Lung (tissue), 12 donors: Measurements from ENCODE around the gene GALNT12. TPM values are rescaled to one million over a fixed set of nuclear protein-coding genes. Genes with fewer than 3 reads are reported as not detected.

ENCODE experiments used
- ATAC-seq: fragments of 200-7000 bp; cut with Tn5 transposase; one replicate; pipeline ENCODE4 v1.9.1; 2020; ENCODE audit warnings: moderate number of reproducible peaks; ENCODE audit not compliant: insufficient read depth, low FRiP score
- DNase-seq, 3 donors: peaks; one replicate each; pipeline ENCODE4 v3.0.0-alpha.2; 2013 to 2017
- H3K27ac ChIP-seq, 2 donors: one replicate each; pipeline ENCODE4 v1.5.1; 2013; ENCODE audit warnings: mild to moderate bottlenecking in 2 of 2, moderate library complexity in 2 of 2, control low read depth in 1 of 2, inconsistent platforms in 1 of 2, low read depth in 1 of 2, low read length in 1 of 2
- H3K27me3 ChIP-seq, 3 donors: one replicate each; pipeline ENCODE4 v1.5.1; 2013; ENCODE audit warnings: low read length in 2 of 3; ENCODE audit not compliant: control insufficient read depth in 3 of 3, insufficient read depth in 3 of 3
- H3K36me3 ChIP-seq, 4 donors: one replicate each; pipeline ENCODE4 v1.5.1; 2013; ENCODE audit warnings: low read length in 4 of 4, mild to moderate bottlenecking in 1 of 4, moderate library complexity in 1 of 4; ENCODE audit not compliant: control insufficient read depth in 4 of 4, insufficient read depth in 4 of 4
- H3K4me1 ChIP-seq, 5 donors: one replicate each; pipeline ENCODE4 v1.5.1; 2013; ENCODE audit warnings: low read length in 5 of 5, mild to moderate bottlenecking in 2 of 5, moderate library complexity in 1 of 5; ENCODE audit not compliant: control insufficient read depth in 5 of 5, insufficient read depth in 5 of 5
- H3K4me3 ChIP-seq: one replicate; pipeline ENCODE4 v1.5.1; 2013; ENCODE audit warnings: mild to moderate bottlenecking, control low read depth, moderate library complexity
- H3K9ac ChIP-seq, 2 donors: one replicate each; pipeline ENCODE4 v1.5.1; 2013; ENCODE audit warnings: low read length in 2 of 2, control low read depth in 1 of 2; ENCODE audit not compliant: insufficient read depth in 1 of 2
- H3K9me3 ChIP-seq, 4 donors: one replicate each; pipeline ENCODE4 v1.5.1; 2013; ENCODE audit warnings: low read length in 3 of 4, mild to moderate bottlenecking in 1 of 4, moderate library complexity in 1 of 4; ENCODE audit not compliant: control insufficient read depth in 4 of 4, insufficient read depth in 3 of 4
- WGBS, 2 donors: extraction: QIAGEN DNeasy Blood & Tissue Kit; methylation state at CpG; one replicate each; pipeline ENCODE4 v1.1.7; 2013; 5-methylcytosine and 5-hydroxymethylcytosine counted together
- polyA plus RNA-seq, 2 donors: library from polyadenylated mRNA; stranded (reverse); fragments of 200-250 nt; gene quantifications; one replicate each; pipeline ENCODE4 v1.2.1, GENCODE V29; 2013
- total RNA-seq, 2 donors: library from RNA; depleted of rRNA in 1 of 2; stranded (reverse); fragments of >200 nt in 1 of 2; gene quantifications; one replicate each; pipeline ENCODE4 v1.2.1, GENCODE V29; 2014 to 2021
- TF ChIP-seq, protein P1 (sequence below): IDR thresholded peaks from 2 replicates; pipeline ENCODE4 v1.5.1; 2012; ENCODE audit warnings: mild to moderate bottlenecking; ENCODE audit errors: control extremely low read depth, extremely low read depth
- donor health status: control.
- donor health status: control.
- donor health status: Bipolar disorder and iron deficiency.
- donor health status: healthy.
- donor health status: DM: yes; HTN: yes; CAD: no.

The GALNT12 gene
- total and polyA plus RNA-seq, 4 donors: 7.9 to 35.0 (median 20.1) TPM

DNA sequence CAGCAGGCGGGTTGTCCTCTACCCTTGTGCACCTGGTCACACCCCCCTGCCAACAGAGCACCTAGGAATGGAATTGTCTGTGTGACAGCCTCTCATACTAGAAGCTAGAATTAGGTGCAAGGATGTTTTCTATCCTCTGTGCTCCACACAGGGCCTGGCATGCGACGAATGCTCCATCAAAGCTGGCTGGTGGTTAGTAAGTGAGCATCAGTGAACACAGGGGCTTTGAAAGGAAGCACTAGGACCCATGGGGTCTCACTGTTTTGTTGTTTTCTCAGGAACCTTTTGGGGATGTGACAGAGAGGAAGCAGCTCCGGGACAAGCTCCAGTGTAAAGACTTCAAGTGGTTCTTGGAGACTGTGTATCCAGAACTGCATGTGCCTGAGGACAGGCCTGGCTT, 32.3 kb downstream of the GALNT12 start:
- Histone ChIP-seq H3K27ac (no peak overlapping the region), H3K4me3 (no peak overlapping the region), H3K27me3 (no peaks in the 10 kb centered on the region), H3K36me3 (peaks cover 0 to 4% (median 0%) of the 10 kb centered on the region in 4 donors), H3K9me3 (no peaks in the 10 kb centered on the region), H3K9ac (no peak overlapping the region), H3K4me1 (no peaks in the 10 kb centered on the region)
- ATAC-seq (no peak), DNase-seq (no peak)
- 67 to 84% methylated on average over 4 of the region's 4 CpGs for WGBS, 2 donors
- TF ChIP-seq, protein P1, sequence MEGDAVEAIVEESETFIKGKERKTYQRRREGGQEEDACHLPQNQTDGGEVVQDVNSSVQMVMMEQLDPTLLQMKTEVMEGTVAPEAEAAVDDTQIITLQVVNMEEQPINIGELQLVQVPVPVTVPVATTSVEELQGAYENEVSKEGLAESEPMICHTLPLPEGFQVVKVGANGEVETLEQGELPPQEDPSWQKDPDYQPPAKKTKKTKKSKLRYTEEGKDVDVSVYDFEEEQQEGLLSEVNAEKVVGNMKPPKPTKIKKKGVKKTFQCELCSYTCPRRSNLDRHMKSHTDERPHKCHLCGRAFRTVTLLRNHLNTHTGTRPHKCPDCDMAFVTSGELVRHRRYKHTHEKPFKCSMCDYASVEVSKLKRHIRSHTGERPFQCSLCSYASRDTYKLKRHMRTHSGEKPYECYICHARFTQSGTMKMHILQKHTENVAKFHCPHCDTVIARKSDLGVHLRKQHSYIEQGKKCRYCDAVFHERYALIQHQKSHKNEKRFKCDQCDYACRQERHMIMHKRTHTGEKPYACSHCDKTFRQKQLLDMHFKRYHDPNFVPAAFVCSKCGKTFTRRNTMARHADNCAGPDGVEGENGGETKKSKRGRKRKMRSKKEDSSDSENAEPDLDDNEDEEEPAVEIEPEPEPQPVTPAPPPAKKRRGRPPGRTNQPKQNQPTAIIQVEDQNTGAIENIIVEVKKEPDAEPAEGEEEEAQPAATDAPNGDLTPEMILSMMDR: no peak

DNA sequence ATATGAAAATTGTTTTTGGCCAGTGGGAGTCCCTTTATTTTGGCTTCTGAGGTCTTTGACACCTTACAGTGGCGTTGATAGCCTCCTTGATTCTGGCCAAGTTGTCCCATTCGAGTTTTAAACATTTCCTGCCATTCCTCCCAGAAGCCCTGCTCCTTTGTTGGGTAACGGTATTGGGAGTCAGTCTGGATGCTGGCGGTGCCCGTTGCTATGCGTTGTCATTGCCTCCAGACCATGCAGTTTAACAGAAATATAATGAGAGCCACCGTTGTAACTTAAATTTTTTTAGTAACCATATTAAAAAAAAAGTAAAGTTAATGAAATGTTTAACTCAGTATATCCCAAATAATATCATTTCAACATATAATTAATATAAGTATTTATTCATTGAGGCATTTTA, 35.0 kb downstream of the GALNT12 start:
- no peak for ATAC-seq
- no peak for DNase-seq
- no peak overlapping the region for H3K27ac ChIP-seq
- H3K27me3 ChIP-seq: no peaks in the 10 kb centered on the region
- no peaks in the 10 kb centered on the region for H3K9me3 ChIP-seq
- no peaks in the 10 kb centered on the region for H3K4me1 ChIP-seq
- no peak overlapping the region for H3K4me3 ChIP-seq
- no peak overlapping the region for H3K9ac ChIP-seq
- WGBS, 2 donors: 89 to 93% methylated on average over 7 of the region's 7 CpGs
- H3K36me3 ChIP-seq: peaks cover 0 to 6% (median 0%) of the 10 kb centered on the region in 4 donors
- TF ChIP-seq, protein P1: no peak

DNA sequence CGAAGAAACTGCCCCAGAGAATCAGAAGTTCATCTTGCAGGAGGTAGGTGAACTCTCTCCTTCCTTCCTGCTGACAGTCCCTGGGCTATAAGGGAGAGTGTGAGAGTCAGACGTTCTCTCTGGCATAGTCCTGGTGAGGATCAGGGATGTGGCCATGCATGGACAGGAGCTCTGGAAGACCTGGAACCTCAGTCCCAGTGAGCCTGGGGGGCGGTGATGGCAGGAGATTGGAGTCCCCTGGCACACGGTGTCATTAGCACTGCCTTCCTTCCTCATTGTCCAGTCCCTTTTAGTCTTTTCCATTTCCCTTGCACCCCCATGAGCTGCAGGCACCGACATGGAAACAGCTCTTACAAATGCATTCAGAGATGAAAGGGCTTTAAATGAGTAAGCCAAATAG, 38.6 kb downstream of the GALNT12 start:
- H3K9ac ChIP-seq: no peak overlapping the region
- H3K36me3 ChIP-seq: peaks cover 0 to 2% (median 0%) of the 10 kb centered on the region in 4 donors
- DNase-seq (no peak), ATAC-seq (no peak)
- H3K27ac ChIP-seq: no peak overlapping the region
- H3K9me3 ChIP-seq: no peaks in the 10 kb centered on the region
- no peak overlapping the region for H3K4me3 ChIP-seq
- WGBS, 2 donors: 80 to 83% methylated on average over 5 of the region's 5 CpGs
- H3K27me3 ChIP-seq: no peaks in the 10 kb centered on the region
- H3K4me1 ChIP-seq: peaks cover 0 to 6% (median 0%) of the 10 kb centered on the region in 5 donors
- TF ChIP-seq, protein P1: no peak

DNA sequence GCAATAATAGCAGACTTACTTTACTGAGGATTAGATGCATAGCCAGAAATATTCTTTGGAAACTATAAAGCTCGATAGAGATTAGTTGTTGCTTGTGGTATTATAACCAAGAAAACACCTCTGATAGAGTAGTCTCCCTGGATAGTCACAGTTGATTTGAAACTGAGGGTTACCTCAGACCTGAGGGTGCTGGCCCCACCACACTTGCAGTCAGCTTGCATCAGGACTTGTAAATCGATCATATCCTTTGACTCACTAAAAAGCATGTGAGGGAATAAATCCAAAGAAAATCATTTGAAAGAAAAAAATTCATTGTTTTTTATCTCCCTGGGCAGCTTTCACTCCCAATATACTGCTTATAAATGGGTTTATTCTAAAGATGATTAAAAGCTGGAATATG, 39.4 kb downstream of the GALNT12 start:
- Histone ChIP-seq H3K27ac (no peak overlapping the region), H3K9me3 (no peaks in the 10 kb centered on the region), H3K4me1 (peaks cover 0 to 6% (median 0%) of the 10 kb centered on the region in 5 donors), H3K36me3 (peaks cover 0 to 2% (median 0%) of the 10 kb centered on the region in 4 donors), H3K27me3 (no peaks in the 10 kb centered on the region), H3K9ac (no peak overlapping the region), H3K4me3 (no peak overlapping the region)
- 91 to 93% methylated on average over 2 of the region's 2 CpGs for WGBS, 2 donors
- ATAC-seq (no peak), DNase-seq (no peak)
- TF ChIP-seq, protein P1: no peak
